Hepatocyte (in vitro differentiated cells): ENCODE results near the gene GATA5. TPM values are rescaled to one million over a fixed set of nuclear protein-coding genes. Genes with fewer than 3 reads are reported as not detected.

Experiments used
- DNase-seq: peaks from one replicate; pipeline ENCODE4 v3.0.0-alpha.2; 2016; ENCODE audit warnings: low spot score
- H2AFZ ChIP-seq: fragments of 200-600 bp; sonication (generic); 2 replicates; pipeline ENCODE4 v1.6.0; 2016; ENCODE audit warnings: antibody characterized with exemption, mild to moderate bottlenecking
- H3K27ac ChIP-seq: fragments of 200-600 bp; sonication (generic); 2 replicates; pipeline ENCODE4 v1.5.1; 2016; ENCODE audit warnings: mild to moderate bottlenecking
- H3K27me3 ChIP-seq: fragments of 200-600 bp; sonication (generic); 2 replicates; pipeline ENCODE4 v1.6.1; 2016
- H3K36me3 ChIP-seq: fragments of 200-600 bp; sonication (generic); replicated peaks from 2 replicates; pipeline ENCODE4 v1.5.1; 2016; ENCODE audit warnings: low read depth; ENCODE audit not compliant: insufficient read depth
- H3K4me1 ChIP-seq: fragments of 200-600 bp; sonication (generic); 2 replicates; pipeline ENCODE4 v1.5.1; 2016; ENCODE audit warnings: mild to moderate bottlenecking, moderate library complexity; ENCODE audit not compliant: insufficient read depth
- H3K4me2 ChIP-seq: fragments of 200-600 bp; sonication (generic); 2 replicates; pipeline ENCODE4 v1.6.0; 2016
- H3K4me3 ChIP-seq: fragments of 200-600 bp; sonication (generic); 2 replicates; pipeline ENCODE4 v1.5.1; 2016; ENCODE audit warnings: mild to moderate bottlenecking
- H3K79me2 ChIP-seq: fragments of 200-600 bp; sonication (generic); 2 replicates; pipeline ENCODE4 v1.6.0; 2017; ENCODE audit warnings: mild to moderate bottlenecking
- H3K9me2 ChIP-seq: fragments of 200-600 bp; sonication (generic); replicated peaks from 2 replicates; pipeline ENCODE4 v1.6.0; 2017; ENCODE audit warnings: mild to moderate bottlenecking; ENCODE audit not compliant: insufficient read depth
- H3K9me3 ChIP-seq: fragments of 200-600 bp; sonication (generic); 2 replicates; pipeline ENCODE4 v1.5.1; 2016; ENCODE audit warnings: low read depth, mild to moderate bottlenecking
- H4K20me1 ChIP-seq: fragments of 200-600 bp; sonication (generic); 2 replicates; pipeline ENCODE4 v1.6.0; 2016; ENCODE audit warnings: mild to moderate bottlenecking; ENCODE audit not compliant: insufficient read depth, poor library complexity, severe bottlenecking
- CTCF ChIP-seq: fragments of 200-600 bp; sonication (generic); IDR thresholded peaks from 2 replicates; pipeline ENCODE4 v1.5.1; 2016; ENCODE audit warnings: antibody characterized with exemption, mild to moderate bottlenecking; ENCODE audit not compliant: poor library complexity
- EZH2 ChIP-seq: fragments of 200-600 bp; sonication (generic); IDR thresholded peaks from 2 replicates; pipeline ENCODE4 v1.6.1; 2016; ENCODE audit warnings: antibody characterized with exemption, mild to moderate bottlenecking, borderline replicate concordance
- EZH2phosphoT487 ChIP-seq: fragments of 200-600 bp; sonication (generic); IDR thresholded peaks from one replicate; pipeline ENCODE4 v1.6.1; 2018; ENCODE audit warnings: antibody characterized with exemption, mild to moderate bottlenecking, low read depth, moderate library complexity; ENCODE audit not compliant: unreplicated experiment, severe bottlenecking
- WGBS: methylation state at CpG from one replicate; pipeline ENCODE4 v1.1.6; 2016; ENCODE audit warnings: low lambda C conversion rate; ENCODE audit errors: missing lambda C conversion rate; 5-methylcytosine and 5-hydroxymethylcytosine counted together
- polyA plus RNA-seq: library from polyadenylated mRNA; unstranded; fragments of >200 nt; fragmentation: Nextera tagmentation; extraction: Ambion mirVana; gene quantifications from 2 replicates; pipeline ENCODE4 v1.2.1, GENCODE V29; 2016
- total RNA-seq: library from RNA; depleted of rRNA; stranded (reverse); fragments of >200 nt; gene quantifications from 2 replicates; pipeline ENCODE4 v1.2.3, GENCODE V29; 2014

Gene GATA5
- total and polyA plus RNA-seq, 2 experiments from 2014 or later = 28.7 to 53.6 TPM

GRCh38 chr20:62444286-62444685 lies 31.5 kb downstream of the GATA5 start:
- H3K36me3 ChIP-seq = no peaks in the 10 kb centered on the region
- H3K4me3 ChIP-seq = no peak overlapping the region
- H3K4me1 ChIP-seq = peaks cover 4% of the 10 kb centered on the region
- H3K27ac ChIP-seq = no peak overlapping the region
- H4K20me1 ChIP-seq = no peaks in the 10 kb centered on the region
- H3K79me2 ChIP-seq = no peaks in the 10 kb centered on the region
- no peaks in the 10 kb centered on the region for H3K9me2 ChIP-seq
- 96% methylated on average over 6 of the region's 6 CpGs for WGBS
- no peak overlapping the region for H3K4me2 ChIP-seq
- H2AFZ ChIP-seq = no peak overlapping the region
- H3K27me3 ChIP-seq = no peaks in the 10 kb centered on the region
- TF ChIP-seq CTCF = no peak
- no peak for TF ChIP-seq EZH2phosphoT487
- TF ChIP-seq EZH2 = no peak
- no peak for DNase-seq
- H3K9me3 ChIP-seq = no peaks in the 10 kb centered on the region

- Histone ChIP-seq H3K9me3 (no peaks in the 10 kb centered on the region), H3K4me1 (peaks cover 10% of the 10 kb centered on the region), H3K79me2 (no peaks in the 10 kb centered on the region), H3K4me2 (no peak overlapping the region), H3K27me3 (no peaks in the 10 kb centered on the region), H3K4me3 (no peak overlapping the region), H3K36me3 (no peaks in the 10 kb centered on the region), H4K20me1 (no peaks in the 10 kb centered on the region), H3K9me2 (no peaks in the 10 kb centered on the region), H2AFZ (no peak overlapping the region), H3K27ac (no peak overlapping the region)
- 88% methylated on average over 16 of the region's 16 CpGs for WGBS
- no peak for TF ChIP-seq CTCF
- no peak for TF ChIP-seq EZH2phosphoT487
- no peak for DNase-seq
These were observed 33.7 kb downstream of the GATA5 start for GRCh38 chr20:62441987-62442539.

- Histone ChIP-seq H3K79me2 (no peaks in the 10 kb centered on the region), H3K4me3 (no peak overlapping the region), H3K36me3 (no peaks in the 10 kb centered on the region), H3K27me3 (no peaks in the 10 kb centered on the region), H4K20me1 (no peaks in the 10 kb centered on the region), H3K4me2 (no peak overlapping the region), H3K9me2 (no peaks in the 10 kb centered on the region), H2AFZ (no peak overlapping the region), H3K27ac (no peak overlapping the region), H3K9me3 (no peaks in the 10 kb centered on the region), H3K4me1 (peaks cover 10% of the 10 kb centered on the region)
- no peak for TF ChIP-seq CTCF
- TF ChIP-seq EZH2phosphoT487 = no peak
- no peak for TF ChIP-seq EZH2
- no peak for DNase-seq
- 81% methylated on average over 5 of the region's 5 CpGs for WGBS
These were observed 36.6 kb downstream of the GATA5 start for GRCh38 chr20:62439218-62439617.

DNA sequence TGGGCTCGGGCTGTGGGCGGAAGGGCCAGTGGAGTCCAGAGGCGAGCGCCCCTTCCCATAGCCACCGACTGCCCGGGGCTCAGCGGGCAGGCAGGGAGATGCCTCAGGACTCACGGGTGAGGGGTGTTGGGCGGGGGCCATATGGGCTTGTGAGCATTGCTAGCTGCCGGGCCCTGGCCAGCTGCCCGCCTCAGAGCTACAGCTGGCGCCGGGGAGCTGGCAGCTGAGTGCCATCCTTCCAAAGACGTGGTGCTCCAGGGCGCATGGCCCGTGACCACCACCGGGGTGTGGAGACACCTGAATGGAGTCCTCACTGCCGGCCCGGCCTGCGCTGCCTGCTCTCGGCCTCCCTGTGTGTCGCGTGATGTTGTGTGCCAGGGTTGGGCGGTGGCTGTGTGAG lies 37.9 kb downstream of the GATA5 start:
- 84% methylated on average over 23 of the region's 24 CpGs for WGBS

More for the DNA sequence above, 37.9 kb downstream of the GATA5 start:
- Histone ChIP-seq H3K4me1 (peaks cover 21% of the 10 kb centered on the region), H3K4me2 (no peak overlapping the region), H2AFZ (no peak overlapping the region), H3K36me3 (no peaks in the 10 kb centered on the region), H4K20me1 (no peaks in the 10 kb centered on the region), H3K9me2 (no peaks in the 10 kb centered on the region), H3K9me3 (no peaks in the 10 kb centered on the region), H3K4me3 (no peak overlapping the region), H3K27ac (peak overlapping the region; percentile 60), H3K27me3 (no peaks in the 10 kb centered on the region), H3K79me2 (no peaks in the 10 kb centered on the region)
- DNase-seq = no peak
- TF ChIP-seq EZH2phosphoT487 (no peak), CTCF (no peak), EZH2 (no peak)
